Gastrocnemius medialis (tissue), 4 donors: ENCODE data around the gene SUMO2. TPM values are rescaled to one million over a fixed set of nuclear protein-coding genes. Genes with fewer than 3 reads are reported as not detected.
A peak's percentile ranks its signal among the peaks of the same experiment; 100 is the strongest.
"Not testable (repeated sequence)": the region's sequence is repeated elsewhere in the genome, so short reads cannot be mapped to it uniquely, and the experiment has no call there.

Experiments
- ATAC-seq, 2 donors: fragments of 150-250 bp; one replicate each; pipeline ENCODE4 v1.9.1; 2016
- DNase-seq, 2 donors: peaks; one replicate each; pipeline ENCODE4 v3.0.0-alpha.2; 2019
- H3K27ac ChIP-seq, 4 donors: fragments of 200-600 bp; sonication (generic); 1 replicate in 1 of 4; 2 replicates in 3 of 4; pipeline ENCODE4 v1.5.1; 2016 to 2018; ENCODE audit warnings: mild to moderate bottlenecking in 2 of 4, moderate library complexity in 1 of 4
- H3K27me3 ChIP-seq, 3 donors: fragments of 200-600 bp; sonication (generic) in 2 of 3; 1 replicate in 1 of 3; 2 replicates in 2 of 3; pipeline versions ENCODE4 v1.5.1 to v1.6.0; 2016 to 2019; ENCODE audit warnings: mild to moderate bottlenecking in 1 of 3, moderate library complexity in 1 of 3
- H3K36me3 ChIP-seq, 2 donors: fragments of 200-600 bp; sonication (generic) in 1 of 2; one replicate each; pipeline ENCODE4 v1.5.1; 2017 to 2018
- H3K4me1 ChIP-seq, 2 donors: fragments of 200-600 bp; sonication (generic) in 1 of 2; one replicate each; pipeline ENCODE4 v1.5.1; 2016 to 2017; ENCODE audit warnings: mild to moderate bottlenecking in 2 of 2
- H3K4me3 ChIP-seq, 4 donors: fragments of 200-600 bp; sonication (generic) in 3 of 4; 1 replicate in 1 of 4; 2 replicates in 3 of 4; pipeline ENCODE4 v1.5.1; 2016 to 2019; ENCODE audit warnings: mild to moderate bottlenecking in 2 of 4
- H3K9me3 ChIP-seq, 3 donors: fragments of 200-600 bp; sonication (generic) in 2 of 3; 1 replicate in 1 of 3; 2 replicates in 2 of 3; pipeline ENCODE4 v1.5.1; 2016 to 2019
- CTCF ChIP-seq, 5 experiments: fragments of 450-650 bp in 3 of 5; fragments of 200-600 bp in 2 of 5; sonication (generic) in 2 of 5; IDR thresholded peaks in 4 of 5; conservative IDR thresholded peaks in 1 of 5; 1 replicate in 4 of 5; 2 replicates in 1 of 5; pipeline ENCODE4 v1.5.1; 2016 to 2019; ENCODE audit warnings: antibody characterized with exemption in 5 of 5, mild to moderate bottlenecking in 3 of 5, moderate library complexity in 3 of 5
- POLR2A ChIP-seq, 2 donors: fragments of 450-650 bp; IDR thresholded peaks; one replicate each; pipeline ENCODE4 v1.6.1; 2017; ENCODE audit warnings: antibody characterized with exemption in 2 of 2, mild to moderate bottlenecking in 2 of 2, moderate library complexity in 2 of 2
- in situ Hi-C, 4 donors: fragments of 200-750 bp; cut with MboI; loops; one replicate each; pipeline versions ENCODE4 v1.15.0 to v1.8.0; 2017; ENCODE audit warnings: low sequenced_read_pairs in 4 of 4
- intact Hi-C: fragments of 100-400 bp; cut with DNase I; formaldehyde crosslinking; loops from one replicate; pipeline ENCODE4 v1.15.1; 2023; ENCODE audit warnings: low total_unique reads
- total RNA-seq, 4 donors: library from RNA; depleted of rRNA; stranded (reverse); fragments of >200 nt; gene quantifications; one replicate each; pipeline versions ENCODE4 v1.1.0 to v1.2.3, GENCODE V29; 2016

SUMO2 gene
- total RNA-seq, 4 donors from 2014 or later = 36.7 to 45.1 (median 43.3) TPM

- no peaks in the 10 kb centered on the region for H3K9me3 ChIP-seq
- in situ Hi-C loops = loop anchor here in 3 of 4 donors (10.0 kb wide), 2 partner anchors 49 to 59 kb away; no protein-coding TSS in a partner anchor
- no peaks in the 10 kb centered on the region for H3K27me3 ChIP-seq
- intact Hi-C loops = loop anchor here (10.0 kb wide), 1 partner anchor 109 kb away; no protein-coding TSS in a partner anchor
- H3K36me3 ChIP-seq = peaks cover 2 to 56% of the 10 kb centered on the region in 2 donors
- no peak for DNase-seq
- ATAC-seq = no peak
- H3K4me1 ChIP-seq = no peaks in the 10 kb centered on the region
- H3K27ac ChIP-seq = no peak overlapping the region
- TF ChIP-seq CTCF (IDR thresholded peaks at IDR 0.05 in 4 of 5, conservative IDR thresholded peaks at IDR 0.05 in 1 of 5) (no peak), POLR2A (IDR thresholded peaks at IDR 0.05) (no peak)
- H3K4me3 ChIP-seq = no peak overlapping the region
These were observed 9.2 kb downstream of the SUMO2 start for GRCh38 chr17:75173526-75173925.

- Histone ChIP-seq H3K27ac (peak overlapping the region in 1 of 4 donors; percentile 42), H3K27me3 (no peaks in the 10 kb centered on the region), H3K36me3 (peaks cover 0 to 46% of the 10 kb centered on the region in 2 donors), H3K4me1 (no peaks in the 10 kb centered on the region), H3K4me3 (no peak overlapping the region), H3K9me3 (no peaks in the 10 kb centered on the region)
- no peak for TF ChIP-seq POLR2A (IDR thresholded peaks at IDR 0.05)
- no peak for TF ChIP-seq CTCF (IDR thresholded peaks at IDR 0.05 in 4 of 5, conservative IDR thresholded peaks at IDR 0.05 in 1 of 5)
- no peak for DNase-seq
- ATAC-seq = no peak
- in situ Hi-C loops = no loop called here
- intact Hi-C loops = no loop called here
These were observed 13.8 kb downstream of the SUMO2 start for GRCh38 chr17:75168998-75169397.

- H3K4me3 ChIP-seq, H3K27ac ChIP-seq, H3K27me3 ChIP-seq, DNase-seq, in situ Hi-C loops, H3K9me3 ChIP-seq, H3K4me1 ChIP-seq, ATAC-seq, intact Hi-C loops: not testable (repeated sequence)
- H3K36me3 ChIP-seq = peaks cover 0 to 26% of the 10 kb centered on the region in 2 donors
These were observed 18.2 kb downstream of the SUMO2 start for GRCh38 chr17:75164606-75165005.

- no peaks in the 10 kb centered on the region for H3K9me3 ChIP-seq
- H3K27me3 ChIP-seq = no peaks in the 10 kb centered on the region
- H3K4me1 ChIP-seq = peaks cover 0 to 5% of the 10 kb centered on the region in 2 donors
- no peak overlapping the region for H3K4me3 ChIP-seq
- in situ Hi-C loops = no loop called here
- DNase-seq (no peak), ATAC-seq (no peak)
- no peak for TF ChIP-seq CTCF (IDR thresholded peaks at IDR 0.05 in 4 of 5, conservative IDR thresholded peaks at IDR 0.05 in 1 of 5)
- TF ChIP-seq POLR2A (IDR thresholded peaks at IDR 0.05) = no peak
- intact Hi-C loops = no loop called here
- peaks cover 0 to 26% of the 10 kb centered on the region in 2 donors for H3K36me3 ChIP-seq
- H3K27ac ChIP-seq = no peak overlapping the region
These were observed 19.7 kb downstream of the SUMO2 start for GRCh38 chr17:75163074-75163473.

- H3K27ac ChIP-seq = peak overlapping the region in 2 of 4 donors; percentile 13 to 48
- DNase-seq = no peak
- no peak for TF ChIP-seq CTCF (IDR thresholded peaks at IDR 0.05 in 4 of 5, conservative IDR thresholded peaks at IDR 0.05 in 1 of 5)
- TF ChIP-seq POLR2A (IDR thresholded peaks at IDR 0.05) = no peak
- no peaks in the 10 kb centered on the region for H3K27me3 ChIP-seq
- no peaks in the 10 kb centered on the region for H3K9me3 ChIP-seq
- peaks cover 4 to 7% of the 10 kb centered on the region in 2 donors for H3K4me1 ChIP-seq
- H3K36me3 ChIP-seq = peaks cover 0 to 3% of the 10 kb centered on the region in 2 donors
- H3K4me3 ChIP-seq = no peak overlapping the region
- ATAC-seq = peak; percentile 43 to 78
- in situ Hi-C loops (no loop called here), intact Hi-C loops (no loop called here)
These were observed 22.5 kb downstream of the SUMO2 start for GRCh38 chr17:75160211-75160610.
